Ishikawa (cell line): ENCODE results near the gene C1QL4.

Source experiments
- CREB1 ChIP-seq: IDR thresholded peaks from 2 replicates; pipeline ENCODE4 v1.6.1; 2012; ENCODE audit warnings: low read depth
- EP300 ChIP-seq: IDR thresholded peaks from 2 replicates; pipeline ENCODE4 v1.6.1; 2012; ENCODE audit warnings: borderline replicate concordance
- NFIC ChIP-seq: IDR thresholded peaks from 2 replicates; pipeline ENCODE4 v1.6.1; 2012
- TEAD4 ChIP-seq: IDR thresholded peaks from 2 replicates; pipeline ENCODE4 v1.6.1; 2012
- USF1 ChIP-seq: IDR thresholded peaks from 2 replicates; pipeline ENCODE4 v1.6.1; 2012
- YY1 ChIP-seq: IDR thresholded peaks from 2 replicates; pipeline ENCODE4 v1.6.1; 2012; ENCODE audit warnings: low read depth
- ZBTB7A ChIP-seq: IDR thresholded peaks from 2 replicates; pipeline ENCODE4 v1.6.1; 2012; ENCODE audit warnings: low read depth

DNA sequence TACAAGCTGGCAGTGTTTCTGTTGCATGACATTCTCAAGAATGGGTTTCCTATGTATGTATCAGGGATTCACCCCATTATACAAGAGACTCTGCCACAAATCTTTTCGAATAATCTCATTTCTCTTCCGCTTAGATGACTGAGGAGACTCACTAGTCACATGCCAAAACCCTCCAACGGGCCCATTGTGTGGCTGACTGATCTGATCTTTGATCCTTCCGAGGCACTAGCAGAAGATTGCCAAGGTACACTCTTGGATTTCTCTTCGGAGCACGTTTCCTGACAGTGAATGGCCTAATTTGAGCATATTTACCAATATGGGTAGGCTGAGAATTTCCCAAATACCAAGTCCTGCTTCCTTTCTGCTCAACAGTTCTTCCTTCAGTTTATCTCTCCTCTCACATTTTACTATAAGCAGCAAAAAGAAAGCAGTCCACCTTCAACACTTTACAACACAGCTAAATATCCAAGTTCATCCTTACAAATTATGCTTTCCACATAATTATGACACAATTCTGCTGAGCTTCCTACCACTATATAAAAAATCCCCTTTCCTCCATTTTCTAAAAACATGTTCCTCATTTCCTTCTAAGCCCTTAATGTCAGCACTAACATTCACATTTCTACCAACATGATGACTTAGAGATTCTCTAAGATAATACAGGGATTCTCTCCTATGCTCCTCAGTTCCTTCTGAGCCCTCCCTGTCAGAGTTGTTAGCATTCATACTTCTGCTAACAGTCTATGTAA lies 31.1 kb downstream of the C1QL4 start:
- TF ChIP-seq USF1 (no peak), NFIC (no peak), YY1 (no peak), EP300 (no peak), TEAD4 (no peak), CREB1 (no peak), ZBTB7A (no peak)
